H9 (cell line): ENCODE data around the gene PYGL. TPM values are rescaled to one million over a fixed set of nuclear protein-coding genes. Genes with fewer than 3 reads are reported as not detected.

Experiments used
- DNase-seq: peaks from one replicate; pipeline ENCODE4 v3.0.0-alpha.2; 2017
- H2AFZ ChIP-seq: one replicate; pipeline ENCODE4 v1.6.1; 2013; ENCODE audit warnings: mild to moderate bottlenecking, low read length, control low read depth, moderate library complexity
- H2AK5ac ChIP-seq: 2 replicates; pipeline ENCODE4 v1.6.1; 2013; ENCODE audit warnings: low read length, control low read depth, mixed read lengths; ENCODE audit not compliant: insufficient read length
- H2BK120ac ChIP-seq: one replicate; pipeline ENCODE4 v1.6.1; 2013; ENCODE audit warnings: low read depth, mild to moderate bottlenecking, low read length, control low read depth, inconsistent platforms; ENCODE audit not compliant: poor library complexity, severe bottlenecking
- H2BK12ac ChIP-seq: 2 replicates; pipeline ENCODE4 v1.6.1; 2013; ENCODE audit warnings: low read length, control low read depth, mixed read lengths, low read depth; ENCODE audit not compliant: insufficient read length
- H2BK15ac ChIP-seq: 2 replicates; pipeline ENCODE4 v1.6.1; 2013; ENCODE audit warnings: low read depth, low read length, control low read depth
- H2BK20ac ChIP-seq: one replicate; pipeline ENCODE4 v1.6.1; 2013; ENCODE audit warnings: low read depth, mild to moderate bottlenecking, low read length, control low read depth, inconsistent platforms; ENCODE audit not compliant: poor library complexity, severe bottlenecking
- H2BK5ac ChIP-seq: 2 replicates; pipeline ENCODE4 v1.6.1; 2013; ENCODE audit warnings: low read length, control low read depth, mixed read lengths; ENCODE audit not compliant: insufficient read length
- H3K14ac ChIP-seq: 2 replicates; pipeline ENCODE4 v1.6.1; 2013; ENCODE audit warnings: low read length, control low read depth; ENCODE audit not compliant: insufficient read depth
- H3K18ac ChIP-seq: 2 replicates; pipeline ENCODE4 v1.6.1; 2013; ENCODE audit warnings: low read depth, mild to moderate bottlenecking, mixed read lengths, low read length, control low read depth; ENCODE audit not compliant: insufficient read length
- H3K23ac ChIP-seq: 2 replicates; pipeline ENCODE4 v1.6.1; 2013; ENCODE audit warnings: low read length, control low read depth, mixed read lengths, low read depth; ENCODE audit not compliant: insufficient read length
- H3K23me2 ChIP-seq: 2 replicates; pipeline ENCODE4 v1.6.1; 2013; ENCODE audit warnings: low read depth, mild to moderate bottlenecking, mixed read lengths, low read length, control low read depth; ENCODE audit not compliant: insufficient read length, poor library complexity, severe bottlenecking
- H3K27ac ChIP-seq: 2 replicates; pipeline ENCODE4 v1.5.1; 2013; ENCODE audit warnings: low read length, control low read depth, mixed read lengths, low read depth; ENCODE audit not compliant: insufficient read length
- H3K27me3 ChIP-seq: 2 replicates; pipeline ENCODE4 v1.6.1; 2013; ENCODE audit warnings: low read length, control low read depth, inconsistent platforms; ENCODE audit not compliant: insufficient read depth
- H3K4ac ChIP-seq: 2 replicates; pipeline ENCODE4 v1.6.1; 2013; ENCODE audit warnings: low read depth, mild to moderate bottlenecking, control low read depth, inconsistent platforms, low read length, moderate library complexity
- H3K4me1 ChIP-seq: 2 replicates; pipeline ENCODE4 v1.6.1; 2013; ENCODE audit warnings: low read length, control low read depth, inconsistent platforms; ENCODE audit not compliant: insufficient read depth
- H3K4me2 ChIP-seq: 2 replicates; pipeline ENCODE4 v1.6.1; 2013; ENCODE audit warnings: low read length, control low read depth, mixed read lengths; ENCODE audit not compliant: insufficient read length, insufficient read depth
- H3K56ac ChIP-seq: 2 replicates; pipeline ENCODE4 v1.6.1; 2013; ENCODE audit warnings: low read depth, mild to moderate bottlenecking, mixed read lengths, low read length, control low read depth; ENCODE audit not compliant: insufficient read length
- H3K79me1 ChIP-seq: 2 replicates; pipeline ENCODE4 v1.6.1; 2013; ENCODE audit warnings: low read depth, mild to moderate bottlenecking, moderate library complexity, low read length, control low read depth, inconsistent platforms; ENCODE audit not compliant: insufficient read depth, poor library complexity, severe bottlenecking
- H3K79me2 ChIP-seq: 2 replicates; pipeline ENCODE4 v1.6.1; 2013; ENCODE audit warnings: low read length, control low read depth, inconsistent platforms; ENCODE audit not compliant: insufficient read depth
- H3K9ac ChIP-seq: 2 replicates; pipeline ENCODE4 v1.6.1; 2013; ENCODE audit warnings: low read length, control low read depth, mixed read lengths; ENCODE audit not compliant: insufficient read length; ENCODE audit errors: extremely low read depth
- H3K9me3 ChIP-seq: one replicate; pipeline ENCODE4 v1.6.1; 2013; ENCODE audit warnings: low read depth, low read length, inconsistent platforms; ENCODE audit not compliant: control insufficient read depth
- H3T11ph ChIP-seq: one replicate; pipeline ENCODE4 v1.6.1; 2013; ENCODE audit warnings: mild to moderate bottlenecking, low read length, control low read depth, inconsistent platforms
- H4K20me1 ChIP-seq: one replicate; pipeline ENCODE4 v1.6.1; 2013; ENCODE audit not compliant: control insufficient read depth, insufficient read length, insufficient read depth
- H4K5ac ChIP-seq: 2 replicates; pipeline ENCODE4 v1.6.1; 2013; ENCODE audit warnings: low read depth, mild to moderate bottlenecking, mixed read lengths, low read length, control low read depth; ENCODE audit not compliant: insufficient read length
- H4K8ac ChIP-seq: replicated peaks from 2 replicates; pipeline ENCODE4 v1.6.1; 2013; ENCODE audit warnings: low read length, control low read depth, mixed read lengths, low read depth; ENCODE audit not compliant: insufficient read length
- H4K91ac ChIP-seq: 2 replicates; pipeline ENCODE4 v1.6.1; 2013; ENCODE audit warnings: low read depth, mild to moderate bottlenecking, moderate library complexity, mixed read lengths, low read length, control low read depth; ENCODE audit not compliant: insufficient read length
- H3K27ac Mint-ChIP-seq, 3 experiments: 2 replicates in 2 of 3; 3 replicates in 1 of 3; pipeline ENCODE4 v1.8.0; 2020 to 2021; ENCODE audit warnings: mixed read lengths in 3 of 3, mild to moderate bottlenecking in 1 of 3, moderate library complexity in 1 of 3
- H3K27me3 Mint-ChIP-seq: 2 replicates; pipeline ENCODE4 v1.8.0; 2021; ENCODE audit warnings: low read depth, mild to moderate bottlenecking, moderate library complexity, mixed read lengths
- H3K36me3 Mint-ChIP-seq, 3 experiments: 2 replicates in 2 of 3; 3 replicates in 1 of 3; pipeline ENCODE4 v1.8.0; 2020 to 2021; ENCODE audit warnings: low read depth in 3 of 3, mixed read lengths in 3 of 3; ENCODE audit not compliant: insufficient read depth in 1 of 3
- H3K4me1 Mint-ChIP-seq, 2 experiments: 2 replicates each; pipeline ENCODE4 v1.8.0; 2020; ENCODE audit warnings: mixed read lengths in 2 of 2
- H3K4me3 Mint-ChIP-seq, 2 experiments: 2 replicates in 1 of 2; 3 replicates in 1 of 2; pipeline ENCODE4 v1.8.0; 2020 to 2021; ENCODE audit warnings: mild to moderate bottlenecking in 2 of 2, mixed read lengths in 2 of 2, moderate library complexity in 1 of 2
- H3K9me3 Mint-ChIP-seq, 2 experiments: 2 replicates in 1 of 2; 3 replicates in 1 of 2; pipeline ENCODE4 v1.8.0; 2020; ENCODE audit warnings: mild to moderate bottlenecking in 2 of 2, mixed read lengths in 2 of 2, moderate library complexity in 1 of 2
- WGBS: extraction: QIAGEN DNeasy Blood & Tissue Kit; methylation state at CpG from one replicate; pipeline ENCODE4 v1.1.7; 2013; ENCODE audit warnings: missing lambda C conversion rate, low lambda C conversion rate, mixed read lengths; ENCODE audit not compliant: insufficient read length; ENCODE audit errors: extremely low coverage; 5-methylcytosine and 5-hydroxymethylcytosine counted together
- total RNA-seq: library from RNA; stranded (reverse); gene quantifications from 2 replicates; pipeline ENCODE4 v1.2.1, GENCODE V29; 2021
- TF ChIP-seq, protein P1 (sequence below): fragments of 200-600 bp; sonication (generic); conservative IDR thresholded peaks from 3 replicates; pipeline ENCODE4 v1.8.0; 2021; ENCODE audit warnings: antibody characterized with exemption, mild to moderate bottlenecking

The PYGL gene
- total RNA-seq, 1 experiment from 2014 or later, result 53.8 TPM

DNA sequence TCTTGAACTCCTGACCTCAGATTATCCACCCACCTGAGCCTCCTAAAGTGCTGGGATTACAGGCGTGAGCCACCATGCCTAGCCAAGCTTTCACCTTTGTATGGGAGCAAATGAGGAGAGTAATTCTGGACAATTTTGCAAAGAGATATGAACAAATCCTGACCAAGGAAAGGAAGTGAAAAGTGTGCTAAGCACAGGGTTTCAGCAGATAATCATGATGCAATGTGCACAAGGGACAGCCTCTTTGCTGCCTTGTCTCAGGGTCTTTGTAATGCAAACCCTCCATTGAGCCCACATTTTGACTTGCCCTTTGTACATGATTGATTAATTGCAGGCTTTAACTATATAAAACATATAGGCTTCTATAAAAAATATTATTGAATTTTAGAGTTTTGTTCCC, 9.2 kb upstream of the PYGL start:
- Histone ChIP-seq H4K8ac (no peak overlapping the region), H3K18ac (no peak overlapping the region), H3K9ac (no peak overlapping the region), H3K79me1 (no peaks in the 10 kb centered on the region), H2AFZ (no peak overlapping the region), H3K4me1 (peaks cover 3% of the 10 kb centered on the region), H3K4me2 (no peak overlapping the region), H2BK120ac (no peak overlapping the region), H4K91ac (no peak overlapping the region), H2BK20ac (no peak overlapping the region), H3K27ac (no peak overlapping the region), H3K79me2 (no peaks in the 10 kb centered on the region), H3K14ac (no peak overlapping the region), H3T11ph (no peak overlapping the region), H2AK5ac (no peak overlapping the region), H2BK5ac (no peak overlapping the region), H3K9me3 (no peaks in the 10 kb centered on the region), H3K23me2 (no peaks in the 10 kb centered on the region), H3K23ac (no peak overlapping the region), H3K27me3 (no peaks in the 10 kb centered on the region), H2BK15ac (no peak overlapping the region), H3K56ac (no peak overlapping the region), H3K4ac (no peak overlapping the region), H2BK12ac (no peak overlapping the region), H4K20me1 (no peaks in the 10 kb centered on the region), H4K5ac (no peak overlapping the region)
- Mint-ChIP-seq H3K27me3 (no peaks in the 10 kb centered on the region; the same call in 1 of the 2 replicates), H3K36me3 (peaks cover 0 to 2% (median 0%) of the 10 kb centered on the region in 3 experiments; a peak in 1 of 7 replicates), H3K9me3 (peaks cover 6 to 8% of the 10 kb centered on the region in 2 experiments), H3K4me1 (peaks cover 9 to 16% of the 10 kb centered on the region in 2 experiments), H3K4me3 (no peak overlapping the region), H3K27ac (no peak overlapping the region)
- no CpG with 5 or more reads among the region's 1 CpG for WGBS
- DNase-seq, result no peak
- TF ChIP-seq, protein P1, sequence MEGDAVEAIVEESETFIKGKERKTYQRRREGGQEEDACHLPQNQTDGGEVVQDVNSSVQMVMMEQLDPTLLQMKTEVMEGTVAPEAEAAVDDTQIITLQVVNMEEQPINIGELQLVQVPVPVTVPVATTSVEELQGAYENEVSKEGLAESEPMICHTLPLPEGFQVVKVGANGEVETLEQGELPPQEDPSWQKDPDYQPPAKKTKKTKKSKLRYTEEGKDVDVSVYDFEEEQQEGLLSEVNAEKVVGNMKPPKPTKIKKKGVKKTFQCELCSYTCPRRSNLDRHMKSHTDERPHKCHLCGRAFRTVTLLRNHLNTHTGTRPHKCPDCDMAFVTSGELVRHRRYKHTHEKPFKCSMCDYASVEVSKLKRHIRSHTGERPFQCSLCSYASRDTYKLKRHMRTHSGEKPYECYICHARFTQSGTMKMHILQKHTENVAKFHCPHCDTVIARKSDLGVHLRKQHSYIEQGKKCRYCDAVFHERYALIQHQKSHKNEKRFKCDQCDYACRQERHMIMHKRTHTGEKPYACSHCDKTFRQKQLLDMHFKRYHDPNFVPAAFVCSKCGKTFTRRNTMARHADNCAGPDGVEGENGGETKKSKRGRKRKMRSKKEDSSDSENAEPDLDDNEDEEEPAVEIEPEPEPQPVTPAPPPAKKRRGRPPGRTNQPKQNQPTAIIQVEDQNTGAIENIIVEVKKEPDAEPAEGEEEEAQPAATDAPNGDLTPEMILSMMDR, result no peak
